ENCODE measurements around the gene NXPH1.

The NXPH1 gene

GRCh38 chr7:8437606-8438005 lies 4.2 kb downstream of the NXPH1 start:
- no peak for DNase-seq

GRCh38 chr7:8440670-8441069 lies 7.3 kb downstream of the NXPH1 start:
- no peak for DNase-seq

- DNase-seq = no peak
Measured at GRCh38 chr7:8441106-8441965, 7.9 kb downstream of the NXPH1 start.

GRCh38 chr7:8442051-8442813 lies 8.8 kb downstream of the NXPH1 start:
- no peak for DNase-seq

GRCh38 chr7:8442814-8443304 lies 9.4 kb downstream of the NXPH1 start:
- no peak for DNase-seq

GRCh38 chr7:8443576-8444467 lies 10.4 kb downstream of the NXPH1 start:
- DNase-seq = no peak

- no peak for DNase-seq
Measured at GRCh38 chr7:8444468-8444769, 11.0 kb downstream of the NXPH1 start.

- no peak for DNase-seq
Measured at GRCh38 chr7:8453535-8453934, 20.1 kb downstream of the NXPH1 start.

GRCh38 chr7:8455426-8455825 lies 22.0 kb downstream of the NXPH1 start:
- no peak for DNase-seq

- no peak for DNase-seq
Measured at GRCh38 chr7:8462309-8462708, 28.9 kb downstream of the NXPH1 start.

GRCh38 chr7:8465338-8465737 lies 31.9 kb downstream of the NXPH1 start:
- no peak for DNase-seq

GRCh38 chr7:8480527-8480926 lies 47.1 kb downstream of the NXPH1 start:
- DNase-seq = no peak

GRCh38 chr7:8481096-8481495 lies 47.7 kb downstream of the NXPH1 start:
- DNase-seq = no peak

- DNase-seq = no peak
Measured at GRCh38 chr7:8481752-8482446, 48.5 kb downstream of the NXPH1 start.

GRCh38 chr7:8490391-8491045 lies 57.1 kb downstream of the NXPH1 start:
- no peak for DNase-seq

GRCh38 chr7:8491106-8491505 lies 57.7 kb downstream of the NXPH1 start:
- DNase-seq = no peak

- no peak for DNase-seq
Measured at GRCh38 chr7:8491544-8492489, 58.4 kb downstream of the NXPH1 start.

GRCh38 chr7:8499128-8499527 lies 65.7 kb downstream of the NXPH1 start:
- DNase-seq = no peak

GRCh38 chr7:8500286-8500685 lies 66.9 kb downstream of the NXPH1 start:
- DNase-seq = no peak

GRCh38 chr7:8507566-8507965 lies 74.2 kb downstream of the NXPH1 start:
- no peak for DNase-seq

- no peak for DNase-seq
Measured at GRCh38 chr7:8509621-8510020, 76.2 kb downstream of the NXPH1 start.
